Prostate gland (tissue), 2 donors: Measurements from ENCODE around the gene GBX1. TPM values are rescaled to one million over a fixed set of nuclear protein-coding genes. Genes with fewer than 3 reads are reported as not detected.

Experiments used
- DNase-seq: peaks from one replicate; pipeline ENCODE4 v3.0.0-alpha.2; 2019; ENCODE audit warnings: low spot score
- H3K27ac ChIP-seq, 2 donors: fragments of 200-600 bp; sonication (generic); 2 replicates each; pipeline ENCODE4 v1.5.1; 2017 to 2019
- H3K27me3 ChIP-seq: fragments of 200-600 bp; sonication (generic); replicated peaks from 2 replicates; pipeline ENCODE4 v1.5.1; 2019; ENCODE audit not compliant: insufficient read depth
- H3K36me3 ChIP-seq, 2 donors: fragments of 200-600 bp; sonication (generic); 1 replicate in 1 of 2; 2 replicates in 1 of 2; pipeline versions ENCODE4 v1.5.1 to v1.8.1; 2017 to 2019
- H3K4me1 ChIP-seq: fragments of 200-600 bp; sonication (generic); replicated peaks from 2 replicates; pipeline ENCODE4 v1.5.1; 2019
- H3K4me3 ChIP-seq, 2 donors: fragments of 200-600 bp; sonication (generic); 2 replicates each; pipeline ENCODE4 v1.5.1; 2017 to 2019
- H3K9me3 ChIP-seq: fragments of 200-600 bp; sonication (generic); 2 replicates; pipeline ENCODE4 v1.5.1; 2017
- POLR2A ChIP-seq: fragments of 450-650 bp; IDR thresholded peaks from one replicate; pipeline ENCODE4 v1.6.1; 2016; ENCODE audit warnings: antibody characterized with exemption, mild to moderate bottlenecking
- POLR2AphosphoS5 ChIP-seq: sonication (generic); formaldehyde crosslinking; IDR thresholded peaks from one replicate; pipeline ENCODE4 v1.6.1; 2017; ENCODE audit warnings: antibody characterized with exemption
- WGBS: methylation state at CpG from one replicate; pipeline ENCODE4 v1.1.5; 2018; 5-methylcytosine and 5-hydroxymethylcytosine counted together
- intact Hi-C: fragments of 100-400 bp; cut with DNase I; formaldehyde crosslinking; loops from one replicate; pipeline ENCODE4 v1.14.2; 2022
- total RNA-seq, 2 donors: library from RNA; depleted of rRNA; stranded (reverse); fragments of >200 nt; gene quantifications; one replicate each; pipeline ENCODE4 v1.1.0, GENCODE V29; 2016
- TF ChIP-seq, protein P1 (sequence below), 4 experiments: fragments of 200-600 bp in 2 of 4; fragments of 450-650 bp in 2 of 4; sonication (generic) in 2 of 4; IDR thresholded peaks; 1 replicate in 3 of 4; 2 replicates in 1 of 4; pipeline ENCODE4 v1.5.1; 2016 to 2019; ENCODE audit warnings: antibody characterized with exemption in 4 of 4, mild to moderate bottlenecking in 2 of 4, moderate library complexity in 2 of 4

Gene GBX1
- total RNA-seq, 2 donors from 2014 or later = not detected

DNA sequence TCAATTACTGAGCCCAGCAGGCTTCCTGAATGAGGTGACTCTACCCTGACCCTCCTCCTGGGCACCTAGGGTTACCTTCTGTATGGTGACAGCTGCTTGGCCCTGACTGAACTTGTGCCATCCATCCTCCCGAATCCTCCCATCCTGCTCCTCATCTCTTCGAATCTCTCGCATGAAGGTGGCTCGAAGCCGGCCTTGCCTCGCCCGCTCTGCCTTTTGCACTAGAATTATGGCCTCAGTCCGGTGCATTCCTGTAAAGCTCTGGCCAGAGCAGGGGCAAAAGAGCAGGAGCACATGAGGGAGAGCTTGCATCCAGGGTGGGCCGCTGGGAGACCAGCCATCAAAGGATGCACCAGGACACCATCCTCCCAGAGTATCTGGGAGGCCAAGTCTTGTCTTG, 35.3 kb upstream of the GBX1 start:
- no peak for TF ChIP-seq POLR2AphosphoS5
- TF ChIP-seq POLR2A = no peak
- TF ChIP-seq, protein P1, sequence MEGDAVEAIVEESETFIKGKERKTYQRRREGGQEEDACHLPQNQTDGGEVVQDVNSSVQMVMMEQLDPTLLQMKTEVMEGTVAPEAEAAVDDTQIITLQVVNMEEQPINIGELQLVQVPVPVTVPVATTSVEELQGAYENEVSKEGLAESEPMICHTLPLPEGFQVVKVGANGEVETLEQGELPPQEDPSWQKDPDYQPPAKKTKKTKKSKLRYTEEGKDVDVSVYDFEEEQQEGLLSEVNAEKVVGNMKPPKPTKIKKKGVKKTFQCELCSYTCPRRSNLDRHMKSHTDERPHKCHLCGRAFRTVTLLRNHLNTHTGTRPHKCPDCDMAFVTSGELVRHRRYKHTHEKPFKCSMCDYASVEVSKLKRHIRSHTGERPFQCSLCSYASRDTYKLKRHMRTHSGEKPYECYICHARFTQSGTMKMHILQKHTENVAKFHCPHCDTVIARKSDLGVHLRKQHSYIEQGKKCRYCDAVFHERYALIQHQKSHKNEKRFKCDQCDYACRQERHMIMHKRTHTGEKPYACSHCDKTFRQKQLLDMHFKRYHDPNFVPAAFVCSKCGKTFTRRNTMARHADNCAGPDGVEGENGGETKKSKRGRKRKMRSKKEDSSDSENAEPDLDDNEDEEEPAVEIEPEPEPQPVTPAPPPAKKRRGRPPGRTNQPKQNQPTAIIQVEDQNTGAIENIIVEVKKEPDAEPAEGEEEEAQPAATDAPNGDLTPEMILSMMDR (IDR thresholded peaks at IDR 0.05) = no peak
- no peak overlapping the region for H3K4me3 ChIP-seq
- no peak overlapping the region for H3K27ac ChIP-seq
- 97% methylated on average over 9 of the region's 9 CpGs for WGBS
- intact Hi-C loops = no loop called here
- H3K27me3 ChIP-seq = no peaks in the 10 kb centered on the region
- no peaks in the 10 kb centered on the region for H3K4me1 ChIP-seq
- H3K9me3 ChIP-seq = no peaks in the 10 kb centered on the region
- no peaks in the 10 kb centered on the region for H3K36me3 ChIP-seq
- no peak for DNase-seq

DNA sequence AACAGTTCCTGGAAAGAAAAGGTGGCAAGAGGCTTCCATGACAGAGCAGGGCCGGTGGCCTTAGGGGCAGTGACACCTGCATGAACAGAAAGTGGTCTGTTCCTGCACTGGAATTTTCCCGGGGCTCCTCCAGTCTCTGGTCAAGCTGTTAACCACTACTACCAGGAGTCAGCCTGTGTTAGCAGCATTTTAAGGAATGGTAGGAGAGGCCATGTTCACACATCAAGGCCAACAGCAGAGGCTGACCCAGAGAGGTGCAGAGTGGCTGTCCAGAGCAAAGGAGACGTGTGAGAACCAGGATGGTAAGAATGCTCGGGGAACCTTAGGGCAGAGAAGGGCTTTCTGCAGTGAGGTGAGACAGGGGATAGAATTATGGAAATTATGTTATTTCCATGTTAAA, 34.3 kb upstream of the GBX1 start:
- no peaks in the 10 kb centered on the region for H3K9me3 ChIP-seq
- TF ChIP-seq, protein P1 (IDR thresholded peaks at IDR 0.05) = no peak
- TF ChIP-seq POLR2A = no peak
- no peak for TF ChIP-seq POLR2AphosphoS5
- H3K27ac ChIP-seq = no peak overlapping the region
- no peaks in the 10 kb centered on the region for H3K27me3 ChIP-seq
- intact Hi-C loops = no loop called here
- no peak overlapping the region for H3K4me3 ChIP-seq
- WGBS = 92% methylated on average over 4 of the region's 4 CpGs
- no peaks in the 10 kb centered on the region for H3K36me3 ChIP-seq
- no peak for DNase-seq
- H3K4me1 ChIP-seq = no peaks in the 10 kb centered on the region

DNA sequence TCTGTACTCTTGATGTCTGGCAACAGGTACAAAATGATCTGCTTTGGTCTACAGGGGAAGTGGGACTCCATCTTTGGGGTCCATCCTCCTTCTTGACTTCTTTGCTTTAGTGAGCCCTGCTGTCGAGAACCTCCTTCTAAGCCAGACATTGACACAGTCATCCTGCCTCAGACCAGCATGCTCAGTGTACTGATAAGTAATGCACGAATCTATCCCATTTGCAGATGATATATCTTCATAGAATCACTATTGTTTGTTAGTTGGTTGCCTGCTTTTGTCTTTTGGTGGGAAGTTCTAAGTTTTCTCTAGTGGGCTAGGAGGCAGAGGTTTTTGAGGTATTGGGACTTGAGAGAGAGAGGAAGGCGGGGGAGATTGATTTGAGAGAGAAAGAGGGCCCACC, 33.9 kb upstream of the GBX1 start:
- Histone ChIP-seq H3K4me3 (no peak overlapping the region), H3K27ac (no peak overlapping the region), H3K27me3 (no peaks in the 10 kb centered on the region), H3K36me3 (no peaks in the 10 kb centered on the region), H3K4me1 (no peaks in the 10 kb centered on the region), H3K9me3 (no peaks in the 10 kb centered on the region)
- TF ChIP-seq, protein P1 (IDR thresholded peaks at IDR 0.05) = no peak
- TF ChIP-seq POLR2A (no peak), POLR2AphosphoS5 (no peak)
- DNase-seq = no peak
- intact Hi-C loops = no loop called here
- WGBS = 91% methylated on average over 3 of the region's 3 CpGs

DNA sequence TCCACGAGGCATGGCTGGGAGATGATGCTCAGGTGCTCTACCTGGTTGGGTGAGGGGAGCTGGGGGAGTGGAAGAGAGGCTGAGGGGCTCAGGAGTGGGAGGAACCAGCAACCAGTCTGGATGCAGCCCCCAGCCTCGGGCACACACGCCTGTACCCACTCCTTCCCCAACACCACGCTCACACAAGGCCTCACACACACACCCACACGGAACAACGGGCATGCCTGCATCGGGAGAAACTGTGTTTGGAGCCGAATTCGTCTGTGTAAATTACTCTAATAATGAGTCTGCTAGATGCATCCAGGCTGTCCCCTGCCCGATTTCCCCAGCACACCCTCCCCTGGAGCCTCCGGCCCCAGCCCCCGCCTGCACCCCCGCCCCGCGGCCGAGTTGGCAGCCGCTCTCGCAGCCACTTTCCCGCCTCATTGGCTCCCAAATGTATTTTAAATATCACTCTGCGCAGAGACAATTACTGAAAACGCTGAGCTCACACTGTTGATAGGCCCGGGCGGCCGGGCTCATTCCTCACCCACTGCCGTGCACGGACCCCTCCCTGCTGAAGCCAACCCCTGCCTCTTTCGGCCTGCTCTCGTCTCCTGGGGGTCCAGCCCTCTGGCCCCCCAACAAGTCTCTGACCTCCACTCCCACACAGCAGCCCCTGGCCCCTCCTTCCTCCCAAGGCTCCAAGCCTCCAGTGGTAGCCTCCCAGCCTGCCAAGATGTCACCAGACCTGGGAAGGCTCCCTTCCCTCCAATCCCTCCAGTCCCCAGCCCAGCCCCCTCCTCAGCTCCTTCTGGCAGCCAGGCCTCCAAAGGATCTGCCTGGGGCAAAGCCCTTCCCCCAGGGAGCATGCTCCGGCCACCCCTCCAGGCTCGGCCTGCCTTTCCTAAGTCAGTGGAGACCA, 31.7 kb upstream of the GBX1 start:
- Histone ChIP-seq H3K9me3 (no peaks in the 10 kb centered on the region), H3K27me3 (no peaks in the 10 kb centered on the region), H3K36me3 (no peaks in the 10 kb centered on the region), H3K4me1 (no peaks in the 10 kb centered on the region), H3K27ac (no peak overlapping the region), H3K4me3 (no peak overlapping the region)
- TF ChIP-seq POLR2AphosphoS5 (no peak), POLR2A (no peak)
- TF ChIP-seq, protein P1 (IDR thresholded peaks at IDR 0.05) = no peak
- WGBS = 31% methylated on average over 30 of the region's 30 CpGs
- intact Hi-C loops = no loop called here
- DNase-seq = no peak

DNA sequence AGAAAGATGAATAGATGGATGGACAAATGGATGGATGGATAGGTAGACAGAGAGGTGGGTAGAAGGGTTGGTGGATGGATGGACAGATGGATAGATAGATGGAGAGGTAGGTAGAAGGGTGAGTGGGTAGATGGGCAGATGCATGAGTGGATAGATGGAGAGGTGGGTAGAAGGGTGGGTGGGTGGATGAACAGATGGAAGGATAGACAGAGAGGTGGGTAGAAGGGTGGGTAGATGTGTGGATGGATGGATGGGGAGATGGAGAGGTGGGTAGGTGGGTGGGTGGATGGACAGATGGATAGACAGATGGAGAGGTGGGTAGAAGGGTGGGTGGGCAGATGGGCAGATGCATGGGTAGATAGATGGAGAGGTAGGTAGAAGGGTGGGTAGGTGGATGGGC, 30.4 kb upstream of the GBX1 start:
- Histone ChIP-seq H3K36me3 (no peaks in the 10 kb centered on the region), H3K27me3 (no peaks in the 10 kb centered on the region), H3K27ac (no peak overlapping the region), H3K4me1 (no peaks in the 10 kb centered on the region), H3K9me3 (no peaks in the 10 kb centered on the region), H3K4me3 (no peak overlapping the region)
- no peak for DNase-seq
- TF ChIP-seq POLR2AphosphoS5 (no peak), POLR2A (no peak)
- TF ChIP-seq, protein P1 (IDR thresholded peaks at IDR 0.05) = no peak
- intact Hi-C loops = no loop called here
